Kidney (tissue), 14 donors: Measurements from ENCODE around the gene FUT9. TPM values are rescaled to one million over a fixed set of nuclear protein-coding genes. Genes with fewer than 3 reads are reported as not detected.

ENCODE experiments used
- DNase-seq, 5 donors: peaks; one replicate each; pipeline ENCODE4 v3.0.0-alpha.2; 2013 to 2020
- FAIRE-seq: peaks from 2 replicates; lab custom pipeline; 2012; peaks lifted over from hg19 to GRCh38; lab: Jason Lieb, UNC
- H3K27ac ChIP-seq, 2 donors: one replicate each; pipeline ENCODE4 v1.7.0; 2013; ENCODE audit warnings: low read depth in 2 of 2, low read length in 2 of 2, inconsistent platforms in 1 of 2
- H3K27me3 ChIP-seq: one replicate; pipeline ENCODE4 v1.7.1; 2013; ENCODE audit warnings: low read length, inconsistent platforms; ENCODE audit not compliant: control insufficient read depth, insufficient read depth
- H3K36me3 ChIP-seq, 3 donors: one replicate each; pipeline versions ENCODE4 v1.7.0 to v1.7.1; 2013; ENCODE audit warnings: low read length in 3 of 3, control low read depth in 1 of 3, inconsistent platforms in 1 of 3; ENCODE audit not compliant: insufficient read depth in 3 of 3, control insufficient read depth in 2 of 3
- H3K4me1 ChIP-seq, 3 donors: one replicate each; pipeline versions ENCODE4 v1.7.0 to v1.7.1; 2013; ENCODE audit warnings: low read length in 3 of 3, inconsistent platforms in 1 of 3, low read depth in 1 of 3; ENCODE audit not compliant: control insufficient read depth in 2 of 3, insufficient read depth in 2 of 3
- H3K4me3 ChIP-seq, 3 donors: one replicate each; pipeline versions ENCODE4 v1.7.0 to v1.8.1; 2013; ENCODE audit warnings: low read length in 3 of 3, control low read depth in 1 of 3, inconsistent platforms in 1 of 3
- H3K9ac ChIP-seq, 3 donors: one replicate each; pipeline versions ENCODE4 v1.7.0 to v1.7.1; 2013; ENCODE audit warnings: low read length in 3 of 3, control low read depth in 1 of 3, inconsistent platforms in 1 of 3
- H3K9me3 ChIP-seq, 3 donors: one replicate each; pipeline versions ENCODE4 v1.7.0 to v1.7.1; 2013; ENCODE audit warnings: low read length in 3 of 3, control low read depth in 1 of 3, inconsistent platforms in 1 of 3; ENCODE audit not compliant: control insufficient read depth in 2 of 3, insufficient read depth in 1 of 3
- CTCF ChIP-seq: IDR thresholded peaks from 3 replicates; pipeline ENCODE4 v1.5.1; 2012; ENCODE audit warnings: mild to moderate bottlenecking, moderate library complexity, borderline replicate concordance; ENCODE audit not compliant: insufficient read depth; ENCODE audit errors: extremely low read depth
- intact Hi-C: fragments of 100-400 bp; cut with DNase I; formaldehyde crosslinking; loops from one replicate; pipeline ENCODE4 v1.11.1; 2022
- polyA plus RNA-seq: library from polyadenylated mRNA; stranded (reverse); fragments of 350-450 nt; fragmentation: Illumina TruSeq; extraction: RNeasy Lipid Tissue Mini Kit (QIAGEN cat#74804); gene quantifications from one replicate; pipeline ENCODE4 v1.2.3, GENCODE V29; 2014; ENCODE audit warnings: low read depth, low replicate concordance; ENCODE audit not compliant: insufficient read depth
- total RNA-seq: library from RNA; stranded (reverse); fragmentation: NEBNext Ultra II Directional; extraction: Animal tissue kit (Norgen Biotek cat#: 25700); gene quantifications from one replicate; pipeline ENCODE4 v1.2.1, GENCODE V29; 2021
- donor health status: control.
- donor health status: control.
- donor health status: control.
- donor health status: control.
- donor health status: control.
- donor health status: DM: yes; HTN: yes; CAD: no.
- donor health status: Normal renal cell carcinoma (clear cell type).

Gene FUT9
- total and polyA plus RNA-seq, 2 donors from 2014 or later, result 0.06 to 0.13 TPM

- no peak for TF ChIP-seq CTCF
- intact Hi-C loops, result no loop called here
- H3K27ac ChIP-seq, result no peak overlapping the region
- no peaks in the 10 kb centered on the region for H3K9me3 ChIP-seq
- no peak overlapping the region for H3K9ac ChIP-seq
- H3K4me1 ChIP-seq, result no peaks in the 10 kb centered on the region
- FAIRE-seq (no peak), DNase-seq (no peak)
- no peaks in the 10 kb centered on the region for H3K27me3 ChIP-seq
- H3K36me3 ChIP-seq, result no peaks in the 10 kb centered on the region
- no peak overlapping the region for H3K4me3 ChIP-seq
These were observed 220.7 kb downstream of the FUT9 start for GRCh38 chr6:96236471-96236870.

- intact Hi-C loops, result no loop called here
- Histone ChIP-seq H3K36me3 (no peaks in the 10 kb centered on the region), H3K9me3 (no peaks in the 10 kb centered on the region), H3K4me1 (no peaks in the 10 kb centered on the region), H3K9ac (no peak overlapping the region), H3K27ac (no peak overlapping the region), H3K27me3 (no peaks in the 10 kb centered on the region), H3K4me3 (no peak overlapping the region)
- FAIRE-seq (no peak), DNase-seq (no peak)
- TF ChIP-seq CTCF, result no peak
These were observed 222.0 kb downstream of the FUT9 start for GRCh38 chr6:96237638-96238347.

GRCh38 chr6:96246563-96246962 lies 230.8 kb downstream of the FUT9 start:
- Histone ChIP-seq H3K4me1 (no peaks in the 10 kb centered on the region), H3K27me3 (no peaks in the 10 kb centered on the region), H3K27ac (no peak overlapping the region), H3K4me3 (no peak overlapping the region), H3K9me3 (no peaks in the 10 kb centered on the region), H3K36me3 (no peaks in the 10 kb centered on the region), H3K9ac (no peak overlapping the region)
- intact Hi-C loops, result no loop called here
- DNase-seq, result no peak
- TF ChIP-seq CTCF, result no peak
- no peak for FAIRE-seq
